Measurements from ENCODE around the gene DHDH.

GRCh38 chr19:48899781-48900476 lies 33.6 kb upstream of the DHDH start, which contains the start of gene NUCB1:
- TF ChIP-seq POLR2A (IDR thresholded peaks at IDR 0.05; ENCODE audit: low read depth, low read length) (no peak), POLR2AphosphoS5 (IDR thresholded peaks at IDR 0.05; ENCODE audit: low read depth, low read length) (no peak), TAF1 (IDR thresholded peaks at IDR 0.05; ENCODE audit: borderline replicate concordance, low read depth, low read length) (no peak; the same call in 1 of the 2 replicates)

All from GM12892 (cell line).